HG03097 (cell line): Measurements from ENCODE around the gene PLXND1.
"Not testable (repeated sequence)": the region's sequence is repeated elsewhere in the genome, so short reads cannot be mapped to it uniquely, and the experiment has no call there.

ENCODE experiments used
- ATAC-seq: cut with Tn5 transposase; IDR thresholded peaks from one replicate; pipeline ENCODE4 v1.9.1; 2021; ENCODE audit not compliant: unreplicated experiment, low FRiP score

Gene PLXND1

GRCh38 chr3:129532261-129532660, 74.2 kb downstream of the PLXND1 start:
- ATAC-seq = no peak

- no peak for ATAC-seq
These were observed 74.8 kb downstream of the PLXND1 start for GRCh38 chr3:129531699-129532098.

GRCh38 chr3:129530821-129531220, 75.7 kb downstream of the PLXND1 start:
- ATAC-seq = no peak

GRCh38 chr3:129530251-129530791, 76.2 kb downstream of the PLXND1 start:
- ATAC-seq = no peak

- no peak for ATAC-seq
These were observed 76.9 kb downstream of the PLXND1 start for GRCh38 chr3:129529436-129530210.

- no peak for ATAC-seq
These were observed 77.8 kb downstream of the PLXND1 start, which contains the start of gene RHO for GRCh38 chr3:129528589-129529100. TSS of gene RHO (plus strand) at chr3:129528639. CDS start at chr3:129528734, 95 bp downstream.

GRCh38 chr3:129527262-129527661, 79.2 kb downstream of the PLXND1 start:
- ATAC-seq = no peak

GRCh38 chr3:129526121-129526900, 80.2 kb downstream of the PLXND1 start:
- no peak for ATAC-seq

GRCh38 chr3:129525341-129525968, 81.0 kb downstream of the PLXND1 start:
- no peak for ATAC-seq

GRCh38 chr3:129524081-129524480, 82.4 kb downstream of the PLXND1 start:
- no peak for ATAC-seq

- no peak for ATAC-seq
These were observed 83.5 kb downstream of the PLXND1 start for GRCh38 chr3:129522953-129523352.

GRCh38 chr3:129521611-129522010, 84.9 kb downstream of the PLXND1 start:
- ATAC-seq = no peak

GRCh38 chr3:129520960-129521359, 85.5 kb downstream of the PLXND1 start:
- no peak for ATAC-seq

- no peak for ATAC-seq
These were observed 86.4 kb downstream of the PLXND1 start for GRCh38 chr3:129519896-129520715.

GRCh38 chr3:129519449-129519848, 87.0 kb downstream of the PLXND1 start:
- no peak for ATAC-seq

- no peak for ATAC-seq
These were observed 87.9 kb downstream of the PLXND1 start for GRCh38 chr3:129518581-129518980.

- no peak for ATAC-seq
These were observed 88.4 kb downstream of the PLXND1 start for GRCh38 chr3:129518038-129518561.

GRCh38 chr3:129517516-129517915, 89.0 kb downstream of the PLXND1 start:
- no peak for ATAC-seq

GRCh38 chr3:129515821-129516432, 90.5 kb downstream of the PLXND1 start:
- ATAC-seq = not testable (repeated sequence)
